ENCODE measurements around the gene GRM8.

GRCh38 chr7:126924477-126924876 lies 328.3 kb downstream of the GRM8 start:
- TF ChIP-seq JUNB (IDR thresholded peaks at IDR 0.05) (no peak), ESRRA (IDR thresholded peaks at IDR 0.05; ENCODE audit: low read length) (no peak), POLR2AphosphoS5 (IDR thresholded peaks at IDR 0.05; ENCODE audit: low read length) (no peak), CTCF (IDR thresholded peaks at IDR 0.05 in 2 of 3, conservative IDR thresholded peaks at IDR 0.05 in 1 of 3; ENCODE audit: control insufficient read depth in 2 of 3, extremely low read depth in 1 of 3, insufficient read depth in 1 of 3, low read depth in 3 of 3, low read length in 3 of 3) (no peak), BCL11A (IDR thresholded peaks at IDR 0.05; ENCODE audit: low read depth, low read length) (no peak), POLR2A (IDR thresholded peaks at IDR 0.05; ENCODE audit: low read depth, low read length) (no peak)

Measured in GM12878 (cell line).